Pancreas (tissue), 10 donors: ENCODE results near the gene ELOVL6. TPM values are rescaled to one million over a fixed set of nuclear protein-coding genes. Genes with fewer than 3 reads are reported as not detected.

ENCODE experiments used
- ATAC-seq, 4 donors: fragments of 200-7000 bp; cut with Tn5 transposase; one replicate each; pipeline versions ENCODE4 v1.8.0 to v1.9.1; 2020; ENCODE audit warnings: mild to moderate bottlenecking in 4 of 4, moderate library complexity in 4 of 4
- DNase-seq, 6 donors: peaks; one replicate each; pipeline ENCODE4 v3.0.0-alpha.2; 2020
- FAIRE-seq: peaks from 2 replicates; lab custom pipeline; 2012; peaks lifted over from hg19 to GRCh38; lab: Jason Lieb, UNC
- H3K27ac ChIP-seq, 4 donors: fragments of 200-600 bp; sonication (generic); 1 replicate in 3 of 4; 2 replicates in 1 of 4; pipeline versions ENCODE4 v1.5.0 to v1.8.0; 2020
- H3K27me3 ChIP-seq, 4 donors: fragments of 200-600 bp; one replicate each; pipeline ENCODE4 v1.8.0; 2021
- H3K36me3 ChIP-seq, 3 donors: fragments of 200-600 bp; sonication (generic) in 1 of 3; one replicate each; pipeline versions ENCODE4 v1.5.0 to v1.8.0; 2020 to 2021
- H3K4me1 ChIP-seq, 3 donors: fragments of 200-600 bp; one replicate each; pipeline ENCODE4 v1.8.0; 2021
- H3K4me3 ChIP-seq, 4 donors: fragments of 200-600 bp; sonication (generic) in 2 of 4; one replicate each; pipeline versions ENCODE4 v1.5.0 to v1.8.0; 2020 to 2021
- H3K9me3 ChIP-seq, 4 donors: fragments of 200-600 bp; one replicate each; pipeline ENCODE4 v1.8.0; 2021
- WGBS, 2 donors: extraction: QIAGEN DNeasy Blood & Tissue Kit; methylation state at CpG; one replicate each; pipeline ENCODE4 v1.1.7; 2013; 5-methylcytosine and 5-hydroxymethylcytosine counted together
- intact Hi-C, 3 donors: fragments of 100-400 bp; cut with DNase I; formaldehyde crosslinking; loops; one replicate each; pipeline versions ENCODE4 v1.11.1 to v1.14.2; 2022
- polyA plus RNA-seq, 2 donors: library from polyadenylated mRNA; stranded (reverse); fragments of 200-250 nt; gene quantifications; one replicate each; pipeline ENCODE4 v1.2.3, GENCODE V29; 2013
- total RNA-seq, 6 donors: library from RNA; stranded (reverse); fragmentation: NEBNext Ultra II Directional in 4 of 6; extraction: Animal tissue kit (Norgen Biotek cat#: 25700) in 4 of 6; gene quantifications; one replicate each; pipeline versions ENCODE4 v1.2.1 to v1.2.4, GENCODE V29; 2021 to 2023
- TF ChIP-seq, protein P1 (sequence below), 4 donors: fragments of 200-600 bp; sonication (generic) in 3 of 4; IDR thresholded peaks; one replicate each; pipeline versions ENCODE4 v1.5.0 to v1.8.0; 2021; ENCODE audit warnings: antibody characterized with exemption in 4 of 4
- donor health status: healthy with polysubstance abuse.
- donor health status: DM: no; HTN: no; CAD: no; lungs with moderate emphysema.
- donor health status: DM: no; HTN: no; CAD: no.
- donor health status: control.
- donor health status: control.
- donor health status: Bipolar disorder and iron deficiency.
- donor health status: DM: yes; HTN: yes; CAD: no.
- donor health status: DM: no; HTN: no; CAD: no.
- donor health status: DM: no; HTN: no; CAD: no.
- donor health status: DM: yes; HTN: yes; CAD: no.

ELOVL6 gene
- total and polyA plus RNA-seq, 8 donors: 0.69 to 3.5 (median 1.8) TPM

DNA sequence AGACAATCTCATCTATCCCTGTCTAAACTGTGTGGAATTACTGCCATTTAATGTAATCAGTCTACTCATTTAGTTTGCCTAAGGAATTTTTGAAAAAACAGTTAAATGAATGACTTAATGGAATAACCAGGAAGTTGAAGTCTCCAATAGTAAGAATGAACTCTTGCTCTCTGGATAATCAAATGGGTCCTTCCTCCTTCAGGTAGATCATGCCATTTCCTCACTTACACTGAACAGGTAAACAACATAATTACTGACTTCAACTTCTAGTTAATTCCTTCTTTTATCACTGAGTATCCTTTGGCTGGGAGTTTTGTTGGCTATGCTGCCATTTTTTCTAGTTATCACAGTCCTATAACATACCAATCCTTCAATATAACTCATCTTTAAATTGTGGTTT is 56.0 kb downstream of the ELOVL6 start:
- H3K27me3 ChIP-seq: no peaks in the 10 kb centered on the region
- no peak overlapping the region for H3K4me3 ChIP-seq
- intact Hi-C loops: no loop called here
- H3K36me3 ChIP-seq: no peaks in the 10 kb centered on the region
- H3K27ac ChIP-seq: no peak overlapping the region
- DNase-seq (no peak), FAIRE-seq (no peak), ATAC-seq (no peak)
- no peaks in the 10 kb centered on the region for H3K9me3 ChIP-seq
- TF ChIP-seq, protein P1, sequence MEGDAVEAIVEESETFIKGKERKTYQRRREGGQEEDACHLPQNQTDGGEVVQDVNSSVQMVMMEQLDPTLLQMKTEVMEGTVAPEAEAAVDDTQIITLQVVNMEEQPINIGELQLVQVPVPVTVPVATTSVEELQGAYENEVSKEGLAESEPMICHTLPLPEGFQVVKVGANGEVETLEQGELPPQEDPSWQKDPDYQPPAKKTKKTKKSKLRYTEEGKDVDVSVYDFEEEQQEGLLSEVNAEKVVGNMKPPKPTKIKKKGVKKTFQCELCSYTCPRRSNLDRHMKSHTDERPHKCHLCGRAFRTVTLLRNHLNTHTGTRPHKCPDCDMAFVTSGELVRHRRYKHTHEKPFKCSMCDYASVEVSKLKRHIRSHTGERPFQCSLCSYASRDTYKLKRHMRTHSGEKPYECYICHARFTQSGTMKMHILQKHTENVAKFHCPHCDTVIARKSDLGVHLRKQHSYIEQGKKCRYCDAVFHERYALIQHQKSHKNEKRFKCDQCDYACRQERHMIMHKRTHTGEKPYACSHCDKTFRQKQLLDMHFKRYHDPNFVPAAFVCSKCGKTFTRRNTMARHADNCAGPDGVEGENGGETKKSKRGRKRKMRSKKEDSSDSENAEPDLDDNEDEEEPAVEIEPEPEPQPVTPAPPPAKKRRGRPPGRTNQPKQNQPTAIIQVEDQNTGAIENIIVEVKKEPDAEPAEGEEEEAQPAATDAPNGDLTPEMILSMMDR (IDR thresholded peaks at IDR 0.05): no peak
- peaks cover 0 to 6% (median 4%) of the 10 kb centered on the region in 3 donors for H3K4me1 ChIP-seq

DNA sequence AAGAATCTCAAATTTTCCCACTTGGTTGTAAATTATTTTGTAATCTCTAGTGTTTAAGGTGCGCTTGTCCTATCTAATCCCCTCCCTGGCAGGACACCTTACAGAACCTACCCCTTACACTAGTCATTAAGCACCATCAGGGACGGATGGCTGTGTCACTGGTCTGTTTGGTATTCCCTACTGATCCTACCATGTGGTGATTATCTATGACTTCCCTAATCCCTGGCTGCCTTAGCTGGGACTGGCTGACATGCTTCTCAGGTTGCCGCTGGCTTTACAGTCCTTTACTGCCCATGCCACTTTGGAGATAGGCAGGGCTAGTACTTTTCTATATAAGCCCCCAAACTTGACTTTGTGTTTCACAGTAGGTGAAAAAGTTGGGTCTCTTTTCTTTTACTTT is 58.6 kb downstream of the ELOVL6 start:
- WGBS, 2 donors: 86 to 92% methylated on average over 3 of the region's 3 CpGs
- H3K4me3 ChIP-seq: no peak overlapping the region
- no peaks in the 10 kb centered on the region for H3K9me3 ChIP-seq
- no peaks in the 10 kb centered on the region for H3K36me3 ChIP-seq
- peaks cover 0 to 6% (median 4%) of the 10 kb centered on the region in 3 donors for H3K4me1 ChIP-seq
- H3K27ac ChIP-seq: no peak overlapping the region
- intact Hi-C loops: no loop called here
- TF ChIP-seq, protein P1 (IDR thresholded peaks at IDR 0.05): no peak
- FAIRE-seq: no peak
- no peaks in the 10 kb centered on the region for H3K27me3 ChIP-seq
- no peak for DNase-seq
- no peak for ATAC-seq

DNA sequence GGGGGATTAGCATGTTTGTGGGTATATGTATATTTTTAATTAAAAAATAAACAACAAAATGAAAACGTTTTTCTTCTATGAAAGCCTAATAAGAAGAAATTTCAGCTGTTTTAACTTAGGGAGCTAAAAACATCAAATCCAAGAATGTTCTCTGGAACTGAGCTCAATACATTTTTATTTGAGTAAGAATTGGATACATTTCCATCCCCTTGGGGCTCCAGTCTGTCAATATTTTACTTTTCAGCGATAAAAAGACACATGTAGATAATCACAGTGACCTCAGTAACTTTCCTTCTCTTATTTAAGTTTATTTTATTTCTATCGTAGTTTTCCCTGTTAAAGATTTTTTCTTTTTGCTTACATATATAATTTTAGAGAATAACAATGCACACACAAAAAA is 59.3 kb downstream of the ELOVL6 start:
- ATAC-seq: no peak
- Histone ChIP-seq H3K4me1 (peaks cover 0 to 6% (median 4%) of the 10 kb centered on the region in 3 donors), H3K36me3 (no peaks in the 10 kb centered on the region), H3K9me3 (no peaks in the 10 kb centered on the region), H3K27ac (no peak overlapping the region), H3K4me3 (no peak overlapping the region), H3K27me3 (no peaks in the 10 kb centered on the region)
- TF ChIP-seq, protein P1 (IDR thresholded peaks at IDR 0.05): no peak
- intact Hi-C loops: no loop called here
- WGBS, 2 donors: 13 to 16% methylated on average over 3 of the region's 3 CpGs
- DNase-seq: no peak
- FAIRE-seq: no peak

DNA sequence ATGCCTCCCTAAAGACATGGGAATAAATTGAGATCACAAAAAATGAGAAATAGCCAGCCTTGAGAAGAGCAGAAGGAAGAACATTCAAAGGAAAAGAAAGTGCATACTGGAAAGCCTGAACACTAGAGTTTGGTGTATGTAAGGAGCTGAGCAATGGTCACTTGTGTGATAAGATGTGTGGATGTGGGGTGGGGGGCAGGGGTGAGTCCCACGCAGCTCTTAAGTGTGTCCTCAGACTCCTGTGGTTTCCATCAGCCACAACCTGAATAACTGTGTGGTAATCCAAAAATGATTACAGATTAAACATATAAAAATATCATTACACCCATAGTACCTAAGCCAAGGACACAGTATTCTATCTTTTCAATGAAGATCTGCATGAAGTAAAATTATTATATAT is 59.9 kb downstream of the ELOVL6 start:
- Histone ChIP-seq H3K27ac (no peak overlapping the region), H3K4me3 (no peak overlapping the region), H3K36me3 (no peaks in the 10 kb centered on the region), H3K4me1 (peaks cover 0 to 6% (median 4%) of the 10 kb centered on the region in 3 donors), H3K9me3 (no peaks in the 10 kb centered on the region), H3K27me3 (no peaks in the 10 kb centered on the region)
- FAIRE-seq: no peak
- WGBS, 2 donors: 68 to 73% methylated on average over 1 of the region's 1 CpG
- intact Hi-C loops: no loop called here
- no peak for DNase-seq
- TF ChIP-seq, protein P1 (IDR thresholded peaks at IDR 0.05): no peak
- ATAC-seq: no peak

DNA sequence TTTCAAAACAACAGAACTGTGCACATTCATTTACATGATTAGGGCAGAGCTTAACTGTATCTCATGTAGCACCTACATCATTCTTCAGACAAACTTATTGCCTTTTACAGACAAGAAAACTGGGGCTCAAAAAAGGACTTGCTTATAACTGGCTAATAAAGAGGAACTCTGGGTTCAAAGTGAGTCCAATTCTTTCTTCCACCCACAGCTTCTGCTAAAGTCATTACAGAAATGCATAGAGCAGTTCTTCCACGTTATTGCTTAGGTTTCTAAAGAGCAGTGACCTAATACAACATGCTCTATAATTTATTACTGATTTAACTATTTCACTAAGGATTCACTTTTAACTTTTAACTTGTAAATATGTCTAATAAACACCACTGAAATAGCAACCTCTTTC is 60.6 kb downstream of the ELOVL6 start:
- intact Hi-C loops: no loop called here
- no peak for DNase-seq
- ATAC-seq: no peak
- H3K36me3 ChIP-seq: no peaks in the 10 kb centered on the region
- no peak overlapping the region for H3K27ac ChIP-seq
- H3K9me3 ChIP-seq: no peaks in the 10 kb centered on the region
- no peaks in the 10 kb centered on the region for H3K27me3 ChIP-seq
- TF ChIP-seq, protein P1 (IDR thresholded peaks at IDR 0.05): no peak
- no peak overlapping the region for H3K4me3 ChIP-seq
- no peak for FAIRE-seq
- WGBS, 2 donors: 62 to 77% methylated on average over 1 of the region's 1 CpG
- peaks cover 0 to 9% (median 4%) of the 10 kb centered on the region in 3 donors for H3K4me1 ChIP-seq
